Occipital lobe (tissue), 2 donors: ENCODE results near the gene RPS16. TPM values are rescaled to one million over a fixed set of nuclear protein-coding genes. Genes with fewer than 3 reads are reported as not detected.

Experiments
- DNase-seq: peaks from one replicate; lab custom pipeline; 2025; lab: John Stamatoyannopoulos, UW
- total RNA-seq: library from RNA; depleted of rRNA; stranded (reverse); fragments of >200 nt; gene quantifications from one replicate; pipeline ENCODE4 v1.2.3, GENCODE V29; 2014

The RPS16 gene
- total RNA-seq, 1 donor from 2014 or later: 77.0 TPM

DNA sequence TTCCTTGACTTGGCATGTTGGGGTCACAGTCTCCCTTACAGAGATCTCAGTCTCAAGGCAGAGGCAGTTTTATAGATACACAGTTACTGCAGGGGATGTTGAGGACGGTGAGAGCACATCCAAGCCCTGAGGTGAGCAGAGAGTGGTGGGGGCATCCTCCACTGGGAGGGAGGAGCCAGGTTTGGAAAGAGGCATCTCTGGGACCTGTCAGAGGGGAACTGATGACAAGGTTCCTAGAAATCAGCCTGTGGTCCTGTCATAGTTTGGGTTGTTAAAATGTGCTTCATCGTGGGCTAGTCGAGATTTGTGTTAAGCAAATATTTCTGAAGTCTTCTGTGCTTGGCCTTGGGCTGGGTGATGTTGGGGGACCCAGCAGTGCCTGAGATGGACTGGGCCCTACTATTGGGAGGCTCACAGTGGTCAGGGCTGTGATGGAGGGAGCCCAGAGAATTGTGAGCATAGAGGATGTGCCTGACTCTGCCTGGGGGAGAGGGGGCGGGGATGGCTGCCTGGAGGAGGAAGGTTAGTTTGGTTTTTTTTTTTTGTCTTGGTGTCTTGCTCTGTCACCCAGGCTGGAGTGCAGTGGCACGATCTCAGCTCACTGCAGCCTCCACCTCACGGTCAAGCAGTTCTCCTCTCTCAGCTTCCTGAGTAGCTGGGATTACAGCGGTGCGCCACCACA lies 13.5 kb upstream of the RPS16 start:
- no peak for DNase-seq

DNA sequence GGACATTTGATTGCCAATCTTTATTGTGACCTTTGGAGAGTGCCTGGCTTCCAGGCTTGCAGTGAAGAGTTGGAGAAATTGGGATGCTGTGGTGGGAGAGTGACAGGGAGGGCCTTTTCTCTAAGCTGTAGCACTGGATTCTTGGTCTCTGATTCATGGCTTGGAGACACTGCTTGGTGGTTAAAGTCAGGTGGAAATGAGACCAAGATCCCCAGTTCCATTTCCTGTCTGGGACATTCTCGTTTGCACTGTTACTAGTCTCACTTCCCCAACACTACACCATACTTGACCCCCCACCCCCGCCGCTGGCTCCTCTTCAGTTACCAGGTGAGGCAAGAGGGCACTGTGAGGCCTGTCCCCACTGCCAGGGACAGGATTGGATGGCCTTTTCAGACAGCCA lies 12.5 kb upstream of the RPS16 start:
- DNase-seq: no peak

DNA sequence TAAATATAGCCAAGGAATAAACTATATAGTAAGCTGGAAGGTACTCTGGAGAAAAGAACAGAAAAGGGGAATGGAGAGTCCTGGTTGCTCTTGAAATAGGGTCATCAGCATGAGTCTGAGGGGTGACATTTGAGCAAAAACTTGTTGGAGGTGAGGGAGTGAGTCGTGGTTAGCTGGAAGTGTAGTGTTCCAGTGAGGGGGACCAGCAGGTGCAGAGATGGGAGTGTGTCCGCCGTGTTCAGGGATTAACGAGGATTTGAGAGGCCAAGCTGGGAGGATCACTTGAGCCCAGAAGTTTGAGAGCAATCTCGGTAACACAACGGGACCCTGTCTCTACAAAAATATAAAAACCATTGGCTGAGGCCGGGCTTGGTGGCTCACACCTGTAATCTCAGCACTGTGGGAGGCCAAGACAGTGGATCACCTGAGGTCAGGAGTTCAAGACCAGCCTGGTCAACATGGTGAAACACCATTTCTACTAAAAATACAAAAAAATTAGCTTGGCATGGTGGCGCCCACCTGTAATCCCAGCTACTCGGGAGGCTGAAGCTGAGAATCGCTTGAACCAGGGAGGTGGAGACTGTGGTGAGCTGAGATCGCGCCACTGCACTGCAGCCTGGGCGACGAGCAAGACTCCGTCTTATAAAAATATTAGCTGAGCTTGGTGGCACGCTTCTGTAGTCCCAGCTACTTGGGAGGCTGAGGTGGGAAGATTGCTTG lies 10.8 kb upstream of the RPS16 start:
- DNase-seq: no peak

DNA sequence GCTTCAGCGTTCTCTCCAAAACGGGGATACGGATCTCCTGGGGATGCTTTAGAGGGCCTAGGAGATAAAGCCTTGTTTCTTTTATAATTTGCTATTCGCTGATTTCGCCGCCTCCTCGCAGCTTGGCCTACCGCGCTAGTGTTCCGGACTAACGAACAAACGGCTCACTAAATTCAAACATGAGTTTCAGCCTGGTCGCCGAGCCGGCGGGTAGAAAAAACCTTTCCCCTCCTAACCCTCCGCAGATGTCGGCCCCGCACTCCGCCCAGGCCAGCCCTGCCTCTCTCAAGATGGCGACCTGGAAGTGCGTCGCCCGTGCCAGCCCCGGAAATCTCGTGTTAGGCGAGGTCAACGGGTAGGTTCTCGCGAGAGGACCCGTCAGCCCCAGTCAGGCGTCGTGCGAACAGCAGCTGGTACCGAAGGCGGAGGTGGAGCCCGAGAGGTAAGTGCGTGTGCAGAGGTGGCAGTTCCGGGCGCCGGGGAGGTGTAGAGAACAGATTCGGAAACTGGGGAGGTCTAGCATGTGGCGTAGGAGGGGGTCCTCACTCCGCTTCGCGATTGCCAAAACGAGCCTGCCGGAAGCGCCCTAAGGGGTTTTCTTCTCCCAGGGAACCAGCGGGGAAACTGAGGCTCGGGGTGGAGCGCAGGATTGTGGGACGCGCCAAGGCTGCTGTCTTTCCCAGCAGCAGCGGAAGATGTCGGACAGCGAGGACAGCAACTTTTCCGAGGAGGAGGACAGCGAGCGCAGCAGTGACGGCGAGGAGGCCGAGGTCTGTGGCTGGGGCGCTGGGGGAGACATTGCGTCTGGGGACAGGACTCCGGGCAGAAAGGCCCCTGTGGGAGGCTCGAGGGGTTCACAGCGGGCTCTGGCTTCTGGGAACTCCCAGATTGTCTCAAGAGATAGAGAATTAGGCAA lies 9.7 kb upstream of the RPS16 start, which contains the start of gene SUPT5H:
TSS of gene SUPT5H (plus strand) at position 387 of the 916 bp plus-strand sequence. CDS start at position 696, 309 bp downstream.
- peak; percentile 95 for DNase-seq

- DNase-seq: no peak
These were observed 8.9 kb upstream of the RPS16 start for GRCh38 chr19:39444598-39445195.

DNA sequence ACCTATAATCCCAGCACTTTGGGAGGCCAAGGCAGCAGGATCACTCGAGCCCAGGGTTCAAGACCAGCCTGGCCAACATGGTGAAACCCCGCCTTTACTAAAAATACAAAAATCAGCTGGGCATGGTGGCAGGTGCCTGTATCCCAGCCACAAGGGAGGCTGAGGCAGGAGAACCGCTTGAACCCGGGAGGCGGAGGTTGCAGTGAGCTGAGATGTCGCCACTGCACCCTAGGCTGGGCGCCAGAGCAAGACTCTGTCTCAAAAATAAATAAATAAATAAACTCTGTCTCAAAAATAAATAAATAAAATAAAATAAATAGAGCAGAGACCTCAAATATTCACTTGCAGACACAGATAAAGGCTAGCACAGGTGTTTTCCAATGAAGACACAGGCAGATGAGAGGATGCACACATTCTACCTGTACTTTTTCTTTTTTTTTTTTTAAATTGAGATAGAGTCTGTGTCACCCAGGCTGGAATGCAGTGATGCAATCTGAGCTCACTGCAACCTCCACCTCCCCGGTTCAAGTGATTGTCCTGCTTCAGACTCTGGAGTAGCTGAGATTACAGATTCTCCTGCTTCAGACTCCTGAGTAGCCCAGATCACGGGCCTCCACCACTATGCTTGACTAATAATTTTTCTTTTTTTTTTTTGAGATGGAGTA lies 2.7 kb upstream of the RPS16 start:
- no peak for DNase-seq

DNA sequence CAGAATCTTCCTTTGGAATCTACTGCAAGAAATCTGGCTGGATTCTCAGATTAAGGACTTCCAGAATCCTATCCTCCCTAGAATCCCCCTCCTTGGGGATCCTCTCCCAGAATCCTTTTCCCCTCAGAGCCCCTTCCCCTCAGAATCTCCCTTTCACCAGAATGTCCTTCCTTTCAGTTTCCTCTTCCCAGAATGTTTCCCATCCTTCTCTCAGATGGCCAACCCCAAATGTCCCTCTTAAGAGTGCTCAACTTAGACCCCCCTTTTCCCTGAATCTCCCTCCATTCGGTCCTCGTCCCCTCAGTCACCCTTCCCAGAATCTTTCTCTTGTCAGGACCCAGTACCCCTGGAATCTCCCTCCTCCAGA lies 584 bp upstream of the RPS16 start:
- DNase-seq: no peak

GRCh38 chr19:39434123-39435076 lies 1.3 kb downstream of the RPS16 start:
- no peak for DNase-seq

DNA sequence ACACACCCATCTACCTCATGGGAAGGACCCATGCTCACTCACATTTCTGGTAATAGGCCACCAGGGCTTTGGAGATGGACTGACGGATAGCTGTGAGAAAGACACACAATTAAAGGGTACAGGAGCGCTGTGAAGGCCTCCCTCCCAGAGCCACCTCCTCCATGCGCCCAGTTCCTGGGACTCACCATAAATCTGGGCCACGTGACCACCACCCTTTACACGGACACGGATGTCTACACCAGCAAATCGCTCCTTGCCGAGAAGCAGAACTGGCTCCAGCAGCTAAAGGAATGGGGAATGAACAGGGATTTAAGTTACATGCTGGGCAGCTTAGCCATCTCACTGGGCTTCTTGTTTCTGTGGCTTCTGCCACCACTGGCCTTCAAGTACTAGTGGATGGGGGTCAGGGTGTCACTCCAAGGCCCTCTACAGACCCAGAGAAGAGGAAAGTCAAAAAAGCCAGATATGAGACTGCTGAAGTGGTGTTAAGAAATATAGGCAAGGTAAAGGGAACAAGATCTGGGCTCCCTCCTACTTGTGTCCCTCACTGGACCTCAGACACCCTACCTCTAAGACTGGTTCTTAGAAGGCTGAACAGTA lies 2.2 kb downstream of the RPS16 start:
- DNase-seq: no peak

- no peak for DNase-seq
These were observed 3.1 kb downstream of the RPS16 start for GRCh38 chr19:39432677-39433025.

- no peak for DNase-seq
These were observed 4.8 kb downstream of the RPS16 start for GRCh38 chr19:39430675-39431593.

DNA sequence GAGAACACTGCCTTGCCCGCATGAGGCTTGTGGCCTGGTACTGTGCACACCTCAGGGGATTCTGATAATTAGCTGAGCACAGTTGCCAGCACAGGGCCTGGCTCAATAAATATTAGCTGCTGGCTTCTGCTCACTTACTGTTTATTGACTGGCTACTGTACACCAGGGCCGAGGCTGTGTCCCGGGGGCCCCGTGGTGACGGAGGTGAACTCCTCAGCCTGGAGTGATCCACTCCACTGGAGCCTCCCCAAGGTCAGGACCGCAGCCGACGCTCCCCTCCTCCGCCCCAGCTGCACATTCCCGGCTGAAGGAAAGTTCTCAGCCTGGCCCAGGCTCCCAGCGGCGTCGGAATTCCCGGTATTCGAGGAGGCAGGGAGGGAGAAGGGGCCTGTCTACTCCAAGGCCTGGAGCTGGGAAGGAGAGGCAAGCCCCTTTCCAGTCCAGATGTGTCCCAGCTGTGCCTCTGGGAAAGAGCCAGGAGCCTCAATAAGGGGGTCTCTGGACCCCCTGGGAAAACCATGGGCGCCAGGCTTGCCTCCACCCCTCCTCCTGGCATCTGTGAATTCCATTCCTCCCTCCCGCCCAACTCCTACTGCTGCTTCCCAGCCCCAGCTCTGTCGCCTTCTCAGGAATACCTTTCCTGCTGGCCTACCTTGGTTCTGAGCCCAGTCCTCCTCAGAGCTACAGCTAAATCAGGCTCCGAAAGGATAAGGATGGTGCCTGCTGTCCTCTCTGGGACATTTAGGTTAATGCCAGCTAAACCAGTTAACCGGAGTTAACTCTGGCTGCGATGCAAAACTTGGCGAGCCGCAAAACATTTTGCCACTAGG lies 7.3 kb downstream of the RPS16 start:
- no peak for DNase-seq

DNA sequence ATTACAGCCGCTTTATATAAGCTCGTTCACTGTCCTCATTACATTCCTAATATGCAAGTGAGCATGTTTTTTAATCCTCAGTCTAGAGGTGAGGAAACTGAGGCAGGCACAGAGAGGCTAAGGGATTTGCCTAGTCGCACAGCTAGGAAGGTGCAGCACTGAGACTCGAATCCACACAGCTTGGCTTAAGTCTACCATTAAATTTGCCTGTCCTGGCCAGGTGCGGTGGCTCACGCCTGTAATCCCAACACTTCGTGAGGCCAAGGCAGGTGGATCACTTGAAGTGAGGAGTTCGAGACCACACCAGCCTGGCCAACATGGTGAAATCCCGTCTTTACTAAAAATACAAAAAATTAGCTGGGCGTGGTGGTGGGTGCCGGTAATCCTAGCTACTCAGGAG lies 8.0 kb downstream of the RPS16 start:
- DNase-seq: no peak

GRCh38 chr19:39426170-39426569 lies 9.6 kb downstream of the RPS16 start:
- DNase-seq: no peak

DNA sequence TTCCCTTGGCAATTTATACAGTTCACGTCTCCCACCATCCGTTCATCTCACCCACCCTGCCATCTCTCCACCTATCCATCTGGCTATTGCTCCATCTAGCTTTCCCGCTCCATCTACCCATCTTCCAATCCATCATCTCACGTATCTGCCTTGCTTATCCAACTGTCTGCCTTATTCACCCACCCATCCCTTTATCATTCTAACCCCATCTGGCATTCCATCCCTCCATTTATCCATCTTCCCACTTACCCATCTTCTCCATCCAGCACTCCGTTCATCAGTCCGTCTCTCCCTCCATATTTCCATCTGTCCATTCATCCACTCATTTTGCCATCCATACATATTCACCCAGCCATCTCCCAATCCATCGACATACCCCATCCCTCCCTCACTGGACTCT lies 10.0 kb downstream of the RPS16 start:
- DNase-seq: no peak

- no peak for DNase-seq
These were observed 10.8 kb downstream of the RPS16 start for GRCh38 chr19:39424934-39425333.

GRCh38 chr19:39423258-39424086 lies 12.3 kb downstream of the RPS16 start:
- DNase-seq: no peak
